Measurements from ENCODE around the gene NUDT12. TPM values are rescaled to one million over a fixed set of nuclear protein-coding genes. Genes with fewer than 3 reads are reported as not detected.

The NUDT12 gene
- total RNA-seq, 5 donors from 2014 or later (not counting 1 experiment from before 2014, with no cell fraction given), result 0.20 to 2.2 (median 1.2) TPM

DNA sequence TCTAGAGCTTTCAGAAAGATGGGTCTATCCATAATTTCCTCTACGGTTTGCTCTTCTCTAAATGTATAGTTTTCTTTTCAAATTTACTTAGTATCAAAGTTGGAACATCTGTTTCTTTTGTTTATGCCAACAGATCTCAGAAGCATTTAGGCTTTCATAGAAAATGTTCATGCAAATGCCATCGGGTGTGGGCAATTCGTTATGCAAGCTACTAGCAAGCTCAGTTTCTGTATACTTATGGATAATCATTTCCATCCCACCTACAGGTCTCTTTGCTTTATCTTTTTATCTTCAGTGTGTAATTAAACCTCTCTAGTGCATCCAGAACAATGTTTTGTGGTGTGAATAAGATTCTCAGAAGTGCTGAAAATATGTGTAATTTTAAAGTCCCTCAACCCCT is 59.9 kb downstream of the NUDT12 start:
- DNase-seq, result no peak
- peaks cover 0 to 4% of the 10 kb centered on the region in 2 experiments for H3K27me3 ChIP-seq (replicated peaks in 1 of 2; ENCODE audit: control insufficient read depth in 2 of 2, extremely low read depth in 1 of 2, insufficient read depth in 2 of 2, low read length in 1 of 2)
- no peaks in the 10 kb centered on the region for H3K36me3 ChIP-seq (ENCODE audit: control insufficient read depth in 2 of 2, extremely low read depth in 1 of 2, insufficient read depth in 1 of 2, low read length in 1 of 2)
- Mint-ChIP-seq H3K9me3 (peaks cover 8 to 12% (median 11%) of the 10 kb centered on the region in 3 donors), H3K4me3 (no peak overlapping the region), H3K36me3 (no peaks in the 10 kb centered on the region), H3K27me3 (peaks cover 3 to 11% of the 10 kb centered on the region in 2 donors), H3K27ac (no peak overlapping the region), H3K4me1 (no peaks in the 10 kb centered on the region)
- no peak overlapping the region for H3K27ac ChIP-seq (ENCODE audit: low read length)
- CTCF ChIA-PET, result interaction anchor here in 1 of 2 donors (0.6 kb wide), 1 partner anchor 230 kb away, joined by 3 read pairs; no protein-coding TSS in a partner anchor
- no peak overlapping the region for H3K4me3 ChIP-seq (ENCODE audit: control insufficient read depth in 1 of 2, extremely low read depth in 1 of 2, low read length in 1 of 2)
- POLR2A ChIA-PET, result no interaction called here
- no peak for ATAC-seq (replicated peaks in 1 of 4)
- H3K9me3 ChIP-seq, result no peaks in the 10 kb centered on the region
- H3K4me1 ChIP-seq (ENCODE audit: control insufficient read depth in 1 of 2, extremely low read depth in 1 of 2, insufficient read depth in 2 of 2, low read length in 2 of 2), result peaks cover 0 to 2% of the 10 kb centered on the region in 2 experiments
- no CpG with 5 or more reads among the region's 3 CpGs for WGBS (ENCODE audit: insufficient coverage)

Data from T-cell (primary cell).